H1 (cell line): Measurements from ENCODE around the gene COL11A2. TPM values are rescaled to one million over a fixed set of nuclear protein-coding genes. Genes with fewer than 3 reads are reported as not detected.

Experiments used
- ATF3 ChIP-seq: IDR thresholded peaks from 2 replicates; pipeline ENCODE4 v1.6.1; 2011; ENCODE audit warnings: low read depth, mild to moderate bottlenecking, low read length; ENCODE audit not compliant: insufficient read depth
- CEBPB ChIP-seq: IDR thresholded peaks from 2 replicates; pipeline ENCODE4 v1.6.1; 2012; ENCODE audit warnings: low read depth, low read length
- RFX5 ChIP-seq: IDR thresholded peaks from 2 replicates; pipeline ENCODE4 v1.6.1; 2011; ENCODE audit warnings: low read depth, low read length, improper control_type of control experiment, borderline replicate concordance
- SP1 ChIP-seq: IDR thresholded peaks from 2 replicates; pipeline ENCODE4 v1.6.1; 2011; ENCODE audit warnings: low read depth, low read length
- TCF12 ChIP-seq: IDR thresholded peaks from 2 replicates; pipeline ENCODE4 v1.6.1; 2011; ENCODE audit warnings: low read depth, mild to moderate bottlenecking, low read length
- polyA plus RNA-seq, 7 experiments: library from polyadenylated mRNA; depleted of rRNA in 3 of 7; stranded (reverse) in 5 of 7; unstranded in 2 of 7; fragments of >200 nt in 5 of 7; fragments of 200-250 nt in 2 of 7; gene quantifications; 1 replicate in 5 of 7; 2 replicates in 1 of 7; 4 replicates in 1 of 7; pipeline versions ENCODE4 v1.2.1 to v1.2.3, GENCODE V29; 2011 to 2013; ENCODE audit warnings: missing spikeins in 2 of 7, mixed read lengths in 2 of 7
- total RNA-seq: library from RNA; stranded (reverse); fragmentation: NEBNext Ultra II Directional; extraction: Animal tissue kit (Norgen Biotek cat#: 25700); gene quantifications from 2 replicates; pipeline ENCODE4 v1.2.1, GENCODE V29; 2021

Gene COL11A2
- total and polyA plus RNA-seq, 2 of the 8 experiments (the other 6 are each of a cell fraction or from before 2014, with no cell fraction given): 2.8 to 3.8 TPM

- no peak for TF ChIP-seq SP1
- no peak for TF ChIP-seq CEBPB
- no peak for TF ChIP-seq RFX5
- TF ChIP-seq TCF12: no peak
- TF ChIP-seq ATF3: no peak
These were observed 43.0 kb upstream of the COL11A2 start (continued) for GRCh38 chr6:33235221-33235634.
